SK-N-SH (cell line): ENCODE results near the gene CELSR2. TPM values are rescaled to one million over a fixed set of nuclear protein-coding genes. Genes with fewer than 3 reads are reported as not detected.

ENCODE experiments used
- CTCF ChIA-PET: fragments of 300-600, 350-600 bp; formaldehyde crosslinking; extraction: SDS; loops from one replicate; lab custom pipeline; 2021; lab: Yijun Ruan, JAX
- POLR2A ChIA-PET: fragments of 350-600 bp; sonication (Branson Sonifier 250); formaldehyde crosslinking; extraction: SDS; loops from one replicate; lab custom pipeline; 2020; ENCODE audit warnings: antibody characterized with exemption, inconsistent platforms; lab: Yijun Ruan, JAX
- DNase-seq: peaks from one replicate; pipeline ENCODE4 v3.0.0; 2012
- H2AFZ ChIP-seq: fragments of 200-600 bp; sonication (generic); 2 replicates; pipeline ENCODE4 v1.8.1; 2016; ENCODE audit warnings: antibody characterized with exemption, mild to moderate bottlenecking, low read depth
- H3F3A ChIP-seq: fragments of 200-600 bp; sonication (generic); replicated peaks from 2 replicates; pipeline ENCODE3; 2016; ENCODE audit warnings: antibody characterized with exemption, mild to moderate bottlenecking; ENCODE audit not compliant: insufficient read depth
- H3K27ac ChIP-seq, 2 experiments: fragments of 200-500 bp in 1 of 2; fragments of 200-600 bp in 1 of 2; sonication (Bioruptor generic) in 1 of 2; sonication (generic), shearing (Covaris generic) in 1 of 2; 2 replicates each; pipeline versions ENCODE4 v1.5.1 to v1.6.1; 2014 to 2016; ENCODE audit warnings: low read depth in 2 of 2, inconsistent platforms in 1 of 2, low read length in 1 of 2, mild to moderate bottlenecking in 1 of 2, mixed read lengths in 1 of 2
- H3K27me3 ChIP-seq: fragments of 200-600 bp; sonication (generic), shearing (Covaris generic); 2 replicates; pipeline ENCODE4 v1.6.1; 2016; ENCODE audit warnings: mixed run types; ENCODE audit not compliant: insufficient read depth
- H3K36me3 ChIP-seq, 2 experiments: fragments of 200-500 bp in 1 of 2; fragments of 200-600 bp in 1 of 2; sonication (Bioruptor generic) in 1 of 2; sonication (generic) in 1 of 2; replicated peaks in 1 of 2; 2 replicates each; pipeline versions ENCODE3 to v1.5.1; 2014 to 2016; ENCODE audit warnings: low read length in 1 of 2, mild to moderate bottlenecking in 1 of 2; ENCODE audit not compliant: insufficient read depth in 2 of 2, control insufficient read depth in 1 of 2
- H3K4me1 ChIP-seq, 2 experiments: fragments of 200-500 bp in 1 of 2; fragments of 200-600 bp in 1 of 2; sonication (Bioruptor generic) in 1 of 2; sonication (generic), shearing (Covaris generic) in 1 of 2; 2 replicates each; pipeline versions ENCODE4 v1.5.1 to v1.6.1; 2014 to 2016; ENCODE audit warnings: low read depth in 1 of 2, low read length in 1 of 2, mixed run types in 1 of 2; ENCODE audit not compliant: insufficient read depth in 2 of 2, control insufficient read depth in 1 of 2
- H3K4me2 ChIP-seq: fragments of 200-600 bp; sonication (generic), shearing (Covaris generic); 2 replicates; pipeline ENCODE4 v1.6.1; 2017; ENCODE audit warnings: mixed run types
- H3K4me3 ChIP-seq, 2 experiments: fragments of 200-500 bp in 1 of 2; fragments of 200-600 bp in 1 of 2; sonication (Bioruptor generic) in 1 of 2; sonication (generic), shearing (Covaris generic) in 1 of 2; 2 replicates each; pipeline versions ENCODE4 v1.5.1 to v1.8.1; 2014 to 2016; ENCODE audit warnings: low read depth in 2 of 2, inconsistent platforms in 1 of 2, low read length in 1 of 2, mild to moderate bottlenecking in 1 of 2, mixed read lengths in 1 of 2, moderate library complexity in 1 of 2
- H3K79me2 ChIP-seq: fragments of 200-600 bp; sonication (generic); 2 replicates; pipeline ENCODE4 v1.8.1; 2017; ENCODE audit warnings: mild to moderate bottlenecking; ENCODE audit not compliant: insufficient read depth
- H3K9ac ChIP-seq: fragments of 200-600 bp; sonication (generic); 2 replicates; pipeline ENCODE4 v1.6.1; 2017; ENCODE audit warnings: mixed run types
- H3K9me2 ChIP-seq: fragments of 200-600 bp; sonication (generic); 2 replicates; pipeline ENCODE4 v1.6.1; 2017; ENCODE audit warnings: mixed run types
- H3K9me3 ChIP-seq: fragments of 200-600 bp; sonication (generic); 2 replicates; pipeline ENCODE4 v1.6.1; 2017; ENCODE audit warnings: mixed run types, mild to moderate bottlenecking, moderate library complexity
- H4K20me1 ChIP-seq: fragments of 200-600 bp; sonication (generic); 2 replicates; pipeline ENCODE4 v1.6.1; 2017; ENCODE audit warnings: mild to moderate bottlenecking, mixed run types; ENCODE audit not compliant: insufficient read depth
- EP300 ChIP-seq, 2 experiments: IDR thresholded peaks; 2 replicates each; pipeline versions ENCODE4 v1.4.0 to v1.6.1; 2012; ENCODE audit warnings: borderline replicate concordance in 1 of 2, low read depth in 1 of 2, low read length in 1 of 2
- GATA2 ChIP-seq: sonication (generic); formaldehyde crosslinking; IDR thresholded peaks from 2 replicates; pipeline ENCODE4 v1.5.0; 2020; ENCODE audit warnings: mild to moderate bottlenecking, missing genetic modification reagents
- NFIC ChIP-seq: IDR thresholded peaks from 2 replicates; pipeline ENCODE4 v1.4.0; 2012; ENCODE audit warnings: borderline replicate concordance
- NRF1 ChIP-seq: IDR thresholded peaks from 2 replicates; pipeline ENCODE4 v1.6.1; 2012; ENCODE audit warnings: low read depth, mild to moderate bottlenecking, low read length
- RFX5 ChIP-seq: IDR thresholded peaks from 2 replicates; pipeline ENCODE4 v1.6.1; 2012; ENCODE audit warnings: mild to moderate bottlenecking, improper control_type of control experiment, low read length
- TAF1 ChIP-seq: IDR thresholded peaks from 2 replicates; pipeline ENCODE4 v1.6.1; 2012; ENCODE audit warnings: low read depth, mild to moderate bottlenecking, low read length, moderate library complexity, borderline replicate concordance
- TCF12 ChIP-seq: IDR thresholded peaks from 2 replicates; pipeline ENCODE4 v1.4.0; 2012
- TEAD4 ChIP-seq: IDR thresholded peaks from 2 replicates; pipeline ENCODE4 v1.4.0; 2012; ENCODE audit warnings: mild to moderate bottlenecking, borderline replicate concordance; ENCODE audit not compliant: insufficient read depth
- WGBS: methylation state at CpG from one replicate; pipeline ENCODE4 v1.1.6; 2017; ENCODE audit warnings: low lambda C conversion rate; 5-methylcytosine and 5-hydroxymethylcytosine counted together
- polyA plus RNA-seq, 3 experiments: library from polyadenylated mRNA; depleted of rRNA; stranded (reverse); fragments of >200 nt; gene quantifications; 2 replicates each; pipeline ENCODE4 v1.2.3, GENCODE V29; 2012
- TF ChIP-seq, protein P1 (sequence below): fragments of 150-350 bp; IDR thresholded peaks from 2 replicates; pipeline ENCODE4 v1.6.1; 2016; ENCODE audit warnings: mild to moderate bottlenecking, low read depth, low read length
- TF ChIP-seq, protein P2 (sequence below): IDR thresholded peaks from 2 replicates; pipeline ENCODE4 v1.4.0; 2012; ENCODE audit warnings: low read depth
- TF ChIP-seq, protein P3 (sequence below): IDR thresholded peaks from 2 replicates; pipeline ENCODE4 v1.4.0; 2012; ENCODE audit warnings: low read depth, borderline replicate concordance

Gene CELSR2
- polyA plus RNA-seq, 1 of the 3 experiments (the other 2 are of a cell fraction), result 3.5 TPM

DNA sequence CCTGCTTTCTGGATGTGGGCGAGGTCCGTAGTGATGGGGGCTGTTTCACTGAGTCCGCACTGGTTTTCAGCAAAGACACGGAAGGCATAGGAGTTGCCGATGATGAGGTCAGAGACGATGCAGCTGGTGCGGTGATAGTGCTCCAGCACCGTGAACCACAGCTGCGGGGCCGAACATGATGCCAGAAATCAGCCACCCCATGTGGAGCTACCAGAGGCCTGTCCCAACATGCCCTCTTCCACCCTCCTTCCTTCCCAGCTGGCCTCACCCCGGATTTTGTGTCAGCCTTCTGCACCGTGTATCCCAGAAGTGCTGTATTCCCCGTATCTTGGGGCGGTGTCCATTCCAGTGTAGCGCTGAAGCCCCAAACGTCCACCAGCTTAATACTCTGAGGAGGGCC is 47.4 kb downstream of the CELSR2 start:
- ChIA-PET CTCF (interaction anchor here (0.7 to 1.9 kb wide), 4 partner anchors 20 to 236 kb away, joined by 3 to 8 read pairs (median 3); no protein-coding TSS in a partner anchor), POLR2A (no interaction called here)

DNA sequence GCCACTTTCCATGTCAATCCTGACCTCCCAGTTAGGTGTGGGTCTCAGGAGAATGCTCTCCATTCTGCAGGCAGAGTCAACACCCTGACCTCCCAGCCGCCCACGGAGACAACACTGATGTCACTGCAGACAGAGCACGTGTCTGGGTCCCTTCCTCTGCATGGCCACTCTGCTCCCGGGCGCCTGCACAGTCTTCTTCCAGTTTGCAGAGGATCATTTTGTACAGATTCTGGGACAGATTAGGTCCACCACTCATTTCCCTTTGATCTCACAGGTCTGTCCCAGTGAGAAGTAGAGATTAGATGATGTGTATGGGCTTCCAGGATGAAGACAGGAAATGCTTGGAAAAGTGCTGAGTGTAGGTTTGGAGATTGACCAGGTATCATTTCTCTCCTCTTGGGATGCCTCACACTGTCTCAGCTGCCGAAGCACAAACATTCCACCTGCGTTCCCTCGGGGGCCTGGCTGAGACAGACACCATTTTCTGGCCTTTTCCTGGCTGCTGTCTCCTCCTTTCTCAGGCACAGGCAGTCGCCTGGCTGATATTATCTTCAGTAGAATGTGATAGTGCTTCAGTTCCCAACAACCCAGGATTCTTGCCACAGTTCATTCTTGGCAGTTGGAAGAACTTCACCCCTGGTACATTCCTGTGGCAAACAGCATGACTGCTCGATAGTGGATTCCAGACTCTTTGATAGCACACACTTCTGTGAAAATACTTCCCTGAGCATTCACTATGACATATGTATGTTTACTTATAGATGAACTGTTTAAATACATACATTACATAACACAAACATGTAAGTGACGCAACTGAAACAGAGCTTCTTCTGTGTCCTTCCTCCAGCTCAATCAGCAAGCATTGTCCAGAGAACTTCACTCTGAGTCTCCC is 49.6 kb downstream of the CELSR2 start:
- H3K4me2 ChIP-seq, result peak overlapping the region; percentile 58
- H3K27me3 ChIP-seq, result no peaks in the 10 kb centered on the region
- H3K36me3 ChIP-seq, result no peaks in the 10 kb centered on the region
- H3K9me3 ChIP-seq, result no peaks in the 10 kb centered on the region
- no peaks in the 10 kb centered on the region for H3K9me2 ChIP-seq
- 60% methylated on average over 9 of the region's 11 CpGs for WGBS
- CTCF ChIA-PET, result interaction anchor here (1.2 to 1.6 kb wide), 2 partner anchors 200 to 233 kb away, joined by 4 read pairs; no protein-coding TSS in a partner anchor
- no peaks in the 10 kb centered on the region for H3K79me2 ChIP-seq
- peak overlapping the region; percentile 67 for H2AFZ ChIP-seq
- peaks cover 9% of the 10 kb centered on the region for H3F3A ChIP-seq
- peaks cover 9 to 20% of the 10 kb centered on the region in 2 experiments for H3K4me1 ChIP-seq
- peak overlapping the region; percentile 70 to 85 for H3K27ac ChIP-seq
- DNase-seq, result peak; percentile 51
- no peak overlapping the region for H3K4me3 ChIP-seq
- H4K20me1 ChIP-seq, result no peaks in the 10 kb centered on the region
- no peak overlapping the region; the same call in 1 of the 2 replicates for H3K9ac ChIP-seq
- TF ChIP-seq GATA2 (CRISPR knock-in tag) (peak; percentile 48), EP300 (IDR thresholded peaks at IDR 0.05; ENCODE audit: borderline replicate concordance in 1 of 2, low read depth in 1 of 2, low read length in 1 of 2) (0 out of 4 replicates have a peak, but pooled peaks of 1 of the 2 experiments have one; percentile 13), NRF1 (no peak), TAF1 (no peak), TEAD4 (0 out of 2 replicates have a peak, but pooled peaks have one; percentile 35), NFIC (peak; percentile 20; the same call in 1 of the 2 replicates), TCF12 (0 out of 2 replicates have a peak, but pooled peaks have one; percentile 33)
- TF ChIP-seq, protein P1, sequence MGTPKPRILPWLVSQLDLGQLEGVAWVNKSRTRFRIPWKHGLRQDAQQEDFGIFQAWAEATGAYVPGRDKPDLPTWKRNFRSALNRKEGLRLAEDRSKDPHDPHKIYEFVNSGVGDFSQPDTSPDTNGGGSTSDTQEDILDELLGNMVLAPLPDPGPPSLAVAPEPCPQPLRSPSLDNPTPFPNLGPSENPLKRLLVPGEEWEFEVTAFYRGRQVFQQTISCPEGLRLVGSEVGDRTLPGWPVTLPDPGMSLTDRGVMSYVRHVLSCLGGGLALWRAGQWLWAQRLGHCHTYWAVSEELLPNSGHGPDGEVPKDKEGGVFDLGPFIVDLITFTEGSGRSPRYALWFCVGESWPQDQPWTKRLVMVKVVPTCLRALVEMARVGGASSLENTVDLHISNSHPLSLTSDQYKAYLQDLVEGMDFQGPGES, result no peak
- TF ChIP-seq, protein P2, sequence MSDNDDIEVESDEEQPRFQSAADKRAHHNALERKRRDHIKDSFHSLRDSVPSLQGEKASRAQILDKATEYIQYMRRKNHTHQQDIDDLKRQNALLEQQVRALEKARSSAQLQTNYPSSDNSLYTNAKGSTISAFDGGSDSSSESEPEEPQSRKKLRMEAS, result peak; percentile 57; the same call in 1 of the 2 replicates
- TF ChIP-seq, all 33 proteins: peak for 6
- POLR2A ChIA-PET, result no interaction called here

More for the DNA sequence above, 47.4 kb downstream of the CELSR2 start:
- no peak overlapping the region for H3K9ac ChIP-seq
- no peaks in the 10 kb centered on the region for H3K9me2 ChIP-seq
- no peak overlapping the region for H2AFZ ChIP-seq
- H3K9me3 ChIP-seq, result no peaks in the 10 kb centered on the region
- H3K27ac ChIP-seq, result no peak overlapping the region
- peaks cover 9 to 20% of the 10 kb centered on the region in 2 experiments for H3K4me1 ChIP-seq
- 92% methylated on average over 16 of the region's 16 CpGs for WGBS
- no peaks in the 10 kb centered on the region for H4K20me1 ChIP-seq
- H3K36me3 ChIP-seq, result no peaks in the 10 kb centered on the region
- H3K4me3 ChIP-seq, result no peak overlapping the region
- H3K4me2 ChIP-seq, result no peak overlapping the region
- no peak for DNase-seq
- TF ChIP-seq EP300 (IDR thresholded peaks at IDR 0.05; ENCODE audit: borderline replicate concordance in 1 of 2, low read depth in 1 of 2, low read length in 1 of 2) (no peak), NRF1 (no peak), RFX5 (no peak)
- TF ChIP-seq, protein P2, result no peak
- TF ChIP-seq, protein P3, sequence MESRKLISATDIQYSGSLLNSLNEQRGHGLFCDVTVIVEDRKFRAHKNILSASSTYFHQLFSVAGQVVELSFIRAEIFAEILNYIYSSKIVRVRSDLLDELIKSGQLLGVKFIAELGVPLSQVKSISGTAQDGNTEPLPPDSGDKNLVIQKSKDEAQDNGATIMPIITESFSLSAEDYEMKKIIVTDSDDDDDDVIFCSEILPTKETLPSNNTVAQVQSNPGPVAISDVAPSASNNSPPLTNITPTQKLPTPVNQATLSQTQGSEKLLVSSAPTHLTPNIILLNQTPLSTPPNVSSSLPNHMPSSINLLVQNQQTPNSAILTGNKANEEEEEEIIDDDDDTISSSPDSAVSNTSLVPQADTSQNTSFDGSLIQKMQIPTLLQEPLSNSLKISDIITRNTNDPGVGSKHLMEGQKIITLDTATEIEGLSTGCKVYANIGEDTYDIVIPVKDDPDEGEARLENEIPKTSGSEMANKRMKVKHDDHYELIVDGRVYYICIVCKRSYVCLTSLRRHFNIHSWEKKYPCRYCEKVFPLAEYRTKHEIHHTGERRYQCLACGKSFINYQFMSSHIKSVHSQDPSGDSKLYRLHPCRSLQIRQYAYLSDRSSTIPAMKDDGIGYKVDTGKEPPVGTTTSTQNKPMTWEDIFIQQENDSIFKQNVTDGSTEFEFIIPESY, result no peak
- no peaks in the 10 kb centered on the region for H3K79me2 ChIP-seq
- H3K27me3 ChIP-seq, result no peaks in the 10 kb centered on the region
- H3F3A ChIP-seq, result peaks cover 9% of the 10 kb centered on the region
